OCI-LY3 (cell line): Measurements from ENCODE around the gene SERPINA4.

ENCODE experiments used
- H2AFZ ChIP-seq: fragments of 200-600, 300-600 bp; shearing (Covaris generic); 2 replicates; pipeline ENCODE4 v1.6.0; 2014; ENCODE audit warnings: antibody characterized with exemption, low read depth, low read length
- H3K27ac ChIP-seq: fragments of 200-600, 300-600 bp; sonication (generic); 2 replicates; pipeline ENCODE4 v1.5.1; 2014; ENCODE audit warnings: mild to moderate bottlenecking, low read length, moderate library complexity, mixed read lengths
- H3K27me3 ChIP-seq: fragments of 200-600, 300-600 bp; sonication (generic); 2 replicates; pipeline ENCODE4 v1.6.1; 2014; ENCODE audit warnings: low read depth, low read length, mixed read lengths
- H3K36me3 ChIP-seq: fragments of 200-600, 300-600 bp; sonication (generic); replicated peaks from 2 replicates; pipeline ENCODE3; 2014; ENCODE audit warnings: low read depth, low read length, mixed read lengths
- H3K4me1 ChIP-seq: fragments of 300-600, 200-600 bp; sonication (generic); 2 replicates; pipeline ENCODE4 v1.6.1; 2014; ENCODE audit warnings: low read length, mixed read lengths
- H3K4me2 ChIP-seq: fragments of 200-600, 300-600 bp; sonication (generic); 2 replicates; pipeline ENCODE4 v1.6.1; 2014; ENCODE audit warnings: low read length, mixed read lengths
- H3K4me3 ChIP-seq: fragments of 300-600, 200-600 bp; sonication (generic); 2 replicates; pipeline ENCODE4 v1.5.1; 2014; ENCODE audit warnings: antibody characterized with exemption, mild to moderate bottlenecking, low read length, moderate library complexity
- H3K79me2 ChIP-seq: fragments of 300-600, 200-600 bp; shearing (Covaris generic); 2 replicates; pipeline ENCODE4 v1.6.1; 2014; ENCODE audit warnings: mild to moderate bottlenecking, low read length, mixed read lengths
- H3K9ac ChIP-seq: fragments of 300-600, 200-600 bp; shearing (Covaris generic); 2 replicates; pipeline ENCODE4 v1.6.0; 2014; ENCODE audit warnings: mild to moderate bottlenecking, low read length, moderate library complexity
- H3K9me3 ChIP-seq: fragments of 200-600, 300-600 bp; shearing (Covaris generic); 2 replicates; pipeline ENCODE4 v1.6.1; 2014; ENCODE audit warnings: low read length, mixed read lengths; ENCODE audit not compliant: insufficient read depth
- H4K20me1 ChIP-seq: fragments of 200-600, 300-600 bp; sonication (generic); 2 replicates; pipeline ENCODE4 v1.6.1; 2016; ENCODE audit warnings: low read length, mixed read lengths; ENCODE audit not compliant: insufficient read depth
- CTCF ChIP-seq: fragments of 200-600, 300-600 bp; sonication (generic); IDR thresholded peaks from 2 replicates; pipeline ENCODE4 v1.5.1; 2014; ENCODE audit warnings: antibody characterized with exemption, low read length, low read depth
- EZH2phosphoT487 ChIP-seq: fragments of 200-600 bp; shearing (Covaris generic); IDR thresholded peaks from 2 replicates; pipeline ENCODE4 v1.6.1; 2018; ENCODE audit warnings: antibody characterized with exemption, mixed run types, low read depth

Gene SERPINA4

GRCh38 chr14:94517248-94517640 is 44.0 kb upstream of the SERPINA4 start:
- Histone ChIP-seq H3K79me2 (no peaks in the 10 kb centered on the region), H3K9me3 (no peaks in the 10 kb centered on the region), H3K27ac (no peak overlapping the region), H3K9ac (no peak overlapping the region), H3K4me3 (no peak overlapping the region), H3K27me3 (peaks cover 12% of the 10 kb centered on the region; the same call in 1 of the 2 replicates), H4K20me1 (no peaks in the 10 kb centered on the region), H3K36me3 (no peaks in the 10 kb centered on the region), H3K4me2 (no peak overlapping the region), H3K4me1 (no peaks in the 10 kb centered on the region), H2AFZ (no peak overlapping the region)
- TF ChIP-seq CTCF, result no peak
- no peak for TF ChIP-seq EZH2phosphoT487

GRCh38 chr14:94517641-94518257 is 43.5 kb upstream of the SERPINA4 start:
- Histone ChIP-seq H3K4me1 (no peaks in the 10 kb centered on the region), H3K79me2 (no peaks in the 10 kb centered on the region), H3K27me3 (peaks cover 9% of the 10 kb centered on the region; the same call in 1 of the 2 replicates), H3K4me3 (no peak overlapping the region), H3K9me3 (no peaks in the 10 kb centered on the region), H3K36me3 (no peaks in the 10 kb centered on the region), H3K27ac (no peak overlapping the region), H2AFZ (no peak overlapping the region), H3K9ac (no peak overlapping the region), H4K20me1 (no peaks in the 10 kb centered on the region), H3K4me2 (no peak overlapping the region)
- TF ChIP-seq CTCF (no peak), EZH2phosphoT487 (no peak)

- no peak overlapping the region for H3K4me3 ChIP-seq
- H3K36me3 ChIP-seq, result no peaks in the 10 kb centered on the region
- H3K4me2 ChIP-seq, result no peak overlapping the region
- no peaks in the 10 kb centered on the region for H3K4me1 ChIP-seq
- no peaks in the 10 kb centered on the region for H4K20me1 ChIP-seq
- no peak overlapping the region for H3K27ac ChIP-seq
- no peak overlapping the region for H3K9ac ChIP-seq
- no peak for TF ChIP-seq CTCF
- H3K9me3 ChIP-seq, result no peaks in the 10 kb centered on the region
- H3K79me2 ChIP-seq, result no peaks in the 10 kb centered on the region
- peaks cover 16% of the 10 kb centered on the region; the same call in 1 of the 2 replicates for H3K27me3 ChIP-seq
- no peak overlapping the region for H2AFZ ChIP-seq
Measured at GRCh38 chr14:94521375-94522114, 39.7 kb upstream of the SERPINA4 start.

GRCh38 chr14:94522115-94522724 is 39.0 kb upstream of the SERPINA4 start:
- Histone ChIP-seq H2AFZ (no peak overlapping the region), H4K20me1 (no peaks in the 10 kb centered on the region), H3K4me1 (no peaks in the 10 kb centered on the region), H3K4me2 (no peak overlapping the region), H3K36me3 (no peaks in the 10 kb centered on the region), H3K27ac (no peak overlapping the region), H3K9ac (no peak overlapping the region), H3K4me3 (no peak overlapping the region), H3K27me3 (peaks cover 22% of the 10 kb centered on the region; the same call in 1 of the 2 replicates), H3K79me2 (no peaks in the 10 kb centered on the region), H3K9me3 (no peaks in the 10 kb centered on the region)
- TF ChIP-seq CTCF (no peak), EZH2phosphoT487 (no peak)
